Activated naive CD8-positive, alpha-beta T cell treated with anti-CD3 and anti-CD28 coated beads, Interleukin-2, amount 10 ng/mL, durations not matched to agents 7 days and 5 days (primary cell): ENCODE results near the gene PRR35. TPM values are rescaled to one million over a fixed set of nuclear protein-coding genes. Genes with fewer than 3 reads are reported as not detected.

Source experiments
- ATAC-seq: fragments of 150-1000 bp; cut with Tn5 transposase; one replicate; pipeline ENCODE4 v1.10.0; 2021; ENCODE audit warnings: low read depth, moderate library complexity
- POLR2A ChIA-PET: fragments of 350-600 bp; sonication (Branson Sonifier 250); formaldehyde crosslinking; loops from one replicate; lab custom pipeline; 2021; ENCODE audit warnings: antibody characterized with exemption; lab: Charles Lee
- DNase-seq: peaks from one replicate; pipeline ENCODE4 v3.0.0; 2021
- H3K27ac Mint-ChIP-seq: one replicate; pipeline ENCODE4 v1.8.0; 2022; ENCODE audit warnings: mild to moderate bottlenecking, mixed read lengths
- H3K27me3 Mint-ChIP-seq: one replicate; pipeline ENCODE4 v1.8.0; 2022; ENCODE audit warnings: mild to moderate bottlenecking, moderate library complexity, mixed read lengths
- H3K36me3 Mint-ChIP-seq: one replicate; pipeline ENCODE4 v1.8.0; 2021; ENCODE audit warnings: mild to moderate bottlenecking, mixed read lengths
- H3K4me1 Mint-ChIP-seq: one replicate; pipeline ENCODE4 v1.8.0; 2021; ENCODE audit warnings: mixed read lengths
- H3K4me3 Mint-ChIP-seq: one replicate; pipeline ENCODE4 v1.8.0; 2022; ENCODE audit warnings: mild to moderate bottlenecking, moderate library complexity, mixed read lengths
- H3K9me3 Mint-ChIP-seq: one replicate; pipeline ENCODE4 v1.8.0; 2021; ENCODE audit warnings: mixed read lengths
- total RNA-seq, 2 experiments: library from RNA; stranded (reverse); gene quantifications; one replicate each; pipeline ENCODE4 v1.2.3, GENCODE V29; 2021

The PRR35 gene
- not detected for total RNA-seq

DNA sequence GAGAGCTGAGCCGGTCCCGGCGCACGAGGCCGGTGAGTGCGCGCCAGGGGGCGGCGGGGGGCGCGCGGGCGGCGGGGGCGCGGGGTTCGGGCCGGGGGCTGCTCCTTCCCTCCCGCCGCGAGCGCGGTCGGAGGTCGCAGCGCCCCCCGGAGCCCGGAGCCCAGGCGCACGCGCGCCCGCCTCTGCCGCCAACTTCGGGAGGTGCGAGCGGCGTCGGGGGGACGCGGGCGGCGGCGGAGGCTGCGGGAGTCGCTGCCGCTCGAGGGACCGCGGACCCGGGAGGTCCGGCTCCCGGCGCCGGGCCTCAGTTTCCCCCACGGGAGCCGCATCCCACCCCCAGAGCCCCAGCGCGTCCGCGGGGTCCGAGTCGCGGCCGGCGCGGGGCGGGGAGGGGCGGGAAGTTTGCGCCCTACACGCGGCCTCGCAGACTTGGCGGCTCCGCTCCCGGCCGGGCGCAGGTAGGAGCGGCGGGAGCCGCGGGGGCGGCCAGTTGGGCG lies at the start of gene PRR35:
Gene PRR35, plus strand, starts transcription at position 191 of the 497 bp plus-strand sequence. CDS start 2,901 bp downstream, outside the sequence.
- Mint-ChIP-seq H3K4me1 (no peaks in the 10 kb centered on the region), H3K9me3 (no peaks in the 10 kb centered on the region), H3K27ac (no peak within 1 kb of the TSS), H3K4me3 (no peak within 1 kb of the TSS), H3K27me3 (peaks cover 9% of the 10 kb centered on the region), H3K36me3 (no peaks in the 10 kb centered on the region)
- POLR2A ChIA-PET: no interaction called here
- DNase-seq: no peak
- no peak for ATAC-seq

DNA sequence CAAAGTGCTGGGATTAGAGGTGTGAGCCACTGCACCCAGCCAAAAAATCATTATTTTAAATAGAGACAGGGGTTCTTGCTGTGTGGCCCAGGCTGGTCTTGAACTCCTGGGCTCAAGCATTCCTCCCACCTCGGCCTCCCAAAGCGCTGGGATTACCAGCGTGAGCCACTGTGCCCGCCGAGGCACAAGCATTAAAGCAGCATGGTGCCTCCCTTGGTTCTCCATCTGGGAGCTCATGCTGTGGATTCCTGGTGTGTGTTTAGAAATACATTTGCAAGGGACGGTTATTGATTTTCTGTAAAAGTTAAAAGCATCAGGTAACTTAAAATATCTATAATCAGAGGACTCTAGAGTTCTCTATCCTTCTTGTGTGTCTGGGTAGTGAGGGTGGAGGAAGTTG lies 47.4 kb upstream of the PRR35 start:
- Mint-ChIP-seq H3K4me1 (peaks cover 3% of the 10 kb centered on the region), H3K27me3 (no peaks in the 10 kb centered on the region), H3K4me3 (no peak overlapping the region), H3K27ac (no peak overlapping the region), H3K9me3 (no peaks in the 10 kb centered on the region), H3K36me3 (no peaks in the 10 kb centered on the region)
- no peak for DNase-seq
- POLR2A ChIA-PET: no interaction called here
- no peak for ATAC-seq

DNA sequence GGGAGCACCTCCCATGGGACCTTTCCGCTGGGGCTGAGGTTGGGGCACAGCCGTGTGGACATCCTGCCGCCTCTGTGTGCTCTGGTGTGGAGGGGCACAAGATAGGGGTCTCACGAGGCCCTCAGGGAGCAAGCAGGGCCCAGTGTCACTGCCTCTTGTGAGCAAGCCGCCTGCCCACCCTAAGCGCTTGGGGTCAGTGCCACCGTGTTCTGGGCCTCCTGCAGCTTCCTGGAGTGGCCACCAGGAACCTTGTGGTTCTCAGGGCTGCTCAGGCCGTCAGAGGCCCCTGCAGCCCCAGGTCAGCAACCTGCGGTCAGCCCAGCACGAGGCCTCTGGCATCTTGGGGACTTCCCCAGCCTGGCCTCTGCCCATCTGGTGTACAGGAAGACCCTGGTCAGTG lies 46.2 kb upstream of the PRR35 start:
- peaks cover 3% of the 10 kb centered on the region for H3K4me1 Mint-ChIP-seq
- ATAC-seq (no peak), DNase-seq (no peak)
- H3K9me3 Mint-ChIP-seq: no peaks in the 10 kb centered on the region
- no peaks in the 10 kb centered on the region for H3K27me3 Mint-ChIP-seq
- POLR2A ChIA-PET: no interaction called here
- H3K27ac Mint-ChIP-seq: no peak overlapping the region
- no peaks in the 10 kb centered on the region for H3K36me3 Mint-ChIP-seq
- H3K4me3 Mint-ChIP-seq: no peak overlapping the region

DNA sequence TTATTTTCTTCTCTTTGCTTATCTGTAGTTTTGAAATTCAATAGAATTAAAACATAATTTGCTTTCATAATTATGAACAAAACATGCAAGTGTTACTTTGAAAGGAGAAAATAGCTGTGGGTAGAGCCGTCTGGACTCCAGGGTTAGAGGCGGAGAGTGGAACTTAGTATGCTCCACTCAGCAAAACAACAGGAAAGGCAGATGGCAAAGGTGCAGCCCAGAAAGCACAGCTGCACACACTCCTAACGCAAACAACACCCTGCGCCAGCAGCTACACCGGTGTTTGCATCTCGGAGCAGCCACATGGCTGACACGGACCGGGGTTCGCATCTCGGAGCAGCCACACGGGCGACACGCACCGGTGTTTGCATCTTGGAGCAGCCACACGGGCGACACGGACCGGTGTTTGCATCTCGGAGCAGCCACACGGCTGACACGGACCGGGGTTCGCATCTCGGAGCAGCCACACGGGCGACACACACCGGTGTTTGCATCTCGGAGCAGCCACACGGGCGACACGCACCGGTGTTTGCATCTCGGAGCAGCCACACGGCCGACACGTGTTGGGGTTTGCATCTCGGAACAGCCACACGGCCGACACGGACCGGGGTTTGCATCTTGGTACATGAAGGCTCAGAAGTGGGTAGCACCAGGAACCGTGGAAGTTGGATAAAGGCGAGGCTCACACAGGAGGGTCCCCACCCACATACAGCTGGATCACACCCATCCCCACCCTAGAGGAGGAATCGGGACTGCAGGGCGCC lies 44.8 kb upstream of the PRR35 start:
- H3K36me3 Mint-ChIP-seq: no peaks in the 10 kb centered on the region
- ATAC-seq (no peak), DNase-seq (no peak)
- no peak overlapping the region for H3K4me3 Mint-ChIP-seq
- H3K27me3 Mint-ChIP-seq: no peaks in the 10 kb centered on the region
- H3K27ac Mint-ChIP-seq: no peak overlapping the region
- H3K4me1 Mint-ChIP-seq: no peaks in the 10 kb centered on the region
- H3K9me3 Mint-ChIP-seq: no peaks in the 10 kb centered on the region
- POLR2A ChIA-PET: no interaction called here

DNA sequence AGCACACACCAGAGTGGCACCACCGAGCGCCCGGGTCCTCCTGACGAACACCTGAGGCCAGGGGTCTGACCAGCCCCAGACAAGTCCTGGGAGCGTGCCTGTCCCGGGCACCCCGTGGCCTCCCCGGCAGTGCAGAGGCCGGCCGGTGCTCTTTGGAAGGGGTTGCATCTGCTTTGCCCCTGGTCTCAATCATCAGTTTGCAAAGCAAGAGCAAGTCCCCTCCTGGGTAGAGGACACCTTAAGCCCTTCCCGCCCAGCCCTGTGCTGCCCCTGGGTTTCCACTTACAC lies 44.3 kb upstream of the PRR35 start:
- ATAC-seq (no peak), DNase-seq (no peak)
- no peak overlapping the region for H3K4me3 Mint-ChIP-seq
- H3K9me3 Mint-ChIP-seq: no peaks in the 10 kb centered on the region
- H3K36me3 Mint-ChIP-seq: no peaks in the 10 kb centered on the region
- H3K27me3 Mint-ChIP-seq: no peaks in the 10 kb centered on the region
- POLR2A ChIA-PET: no interaction called here
- H3K4me1 Mint-ChIP-seq: no peaks in the 10 kb centered on the region
- no peak overlapping the region for H3K27ac Mint-ChIP-seq

DNA sequence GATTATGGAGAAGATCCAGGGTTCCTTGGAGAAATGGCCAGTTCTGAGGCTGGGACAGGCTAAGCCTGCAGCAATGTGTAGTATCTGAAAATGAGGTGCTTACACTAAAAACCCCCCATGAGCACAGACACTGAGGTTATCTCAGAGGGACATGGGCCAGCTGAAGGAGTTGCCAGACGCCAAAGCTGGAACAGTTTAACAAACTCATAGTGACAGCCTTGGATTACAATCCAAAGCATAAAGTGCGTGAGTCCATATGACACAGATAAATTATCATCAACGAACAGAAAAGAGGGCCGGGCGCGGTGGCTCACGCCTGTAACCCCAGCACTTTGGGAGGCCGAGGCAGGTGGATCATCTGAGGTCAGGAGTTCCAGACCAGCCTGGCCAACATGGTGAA lies 43.9 kb upstream of the PRR35 start:
- H3K27ac Mint-ChIP-seq: no peak overlapping the region
- POLR2A ChIA-PET: no interaction called here
- H3K4me3 Mint-ChIP-seq: no peak overlapping the region

DNA sequence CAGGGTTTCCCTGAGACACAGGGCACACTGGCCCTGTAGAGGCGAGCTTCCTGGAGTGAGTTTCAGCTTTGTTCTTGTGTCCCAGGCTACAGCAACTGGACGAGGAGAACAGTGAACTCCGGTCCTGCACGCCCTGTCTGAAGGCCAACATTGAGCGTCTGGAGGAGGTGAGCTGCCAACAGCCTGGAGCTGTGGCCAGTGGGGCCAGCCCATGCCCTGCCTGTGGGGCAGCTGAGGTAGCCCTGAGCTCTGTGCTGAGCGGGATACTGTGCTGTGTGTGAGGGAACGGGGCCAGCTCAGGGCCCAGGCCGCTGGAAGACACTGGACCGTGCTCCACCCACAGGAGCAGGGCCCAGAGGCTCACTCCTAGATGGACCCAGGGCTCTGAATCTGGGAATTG lies 41.3 kb upstream of the PRR35 start:
- H3K27me3 Mint-ChIP-seq: no peaks in the 10 kb centered on the region
- H3K4me1 Mint-ChIP-seq: no peaks in the 10 kb centered on the region
- no peaks in the 10 kb centered on the region for H3K36me3 Mint-ChIP-seq
- H3K4me3 Mint-ChIP-seq: no peak overlapping the region
- H3K9me3 Mint-ChIP-seq: no peaks in the 10 kb centered on the region
- ATAC-seq (no peak), DNase-seq (no peak)
- H3K27ac Mint-ChIP-seq: no peak overlapping the region
- POLR2A ChIA-PET: interaction anchor here (1.3 kb wide), 1 partner anchor 8 kb away, joined by 3 read pairs; the partner anchor contains the start of gene CAPN15

More for the DNA sequence above, 43.9 kb upstream of the PRR35 start:
- H3K4me1 Mint-ChIP-seq: no peaks in the 10 kb centered on the region
- H3K27me3 Mint-ChIP-seq: no peaks in the 10 kb centered on the region
- H3K9me3 Mint-ChIP-seq: no peaks in the 10 kb centered on the region
- DNase-seq (no peak), ATAC-seq (no peak)
- no peaks in the 10 kb centered on the region for H3K36me3 Mint-ChIP-seq

DNA sequence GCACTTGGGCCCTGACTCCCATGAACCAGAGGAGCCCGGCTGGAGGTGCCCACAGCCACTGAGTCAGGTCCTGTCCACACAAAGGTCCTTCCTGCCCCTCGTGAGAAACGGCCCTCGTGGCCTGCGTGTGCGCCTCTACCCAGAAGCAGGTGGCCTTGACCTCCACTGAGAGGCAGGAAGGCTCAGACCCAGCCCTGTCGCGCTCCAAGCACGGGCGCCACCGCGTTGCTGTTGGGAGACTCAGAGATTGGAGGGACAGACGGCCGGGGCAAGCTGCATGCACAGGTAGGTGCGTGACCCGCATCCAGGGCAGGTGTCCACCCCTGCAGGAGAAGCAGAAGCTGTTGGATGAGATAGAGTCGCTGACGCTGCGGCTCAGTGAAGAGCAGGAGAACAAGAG lies 40.8 kb upstream of the PRR35 start:
- POLR2A ChIA-PET: interaction anchor here (1.3 kb wide), 1 partner anchor 8 kb away, joined by 3 read pairs; the partner anchor contains the start of gene CAPN15
- no peaks in the 10 kb centered on the region for H3K36me3 Mint-ChIP-seq
- no peaks in the 10 kb centered on the region for H3K9me3 Mint-ChIP-seq
- ATAC-seq (no peak), DNase-seq (no peak)
- H3K27me3 Mint-ChIP-seq: no peaks in the 10 kb centered on the region
- H3K4me1 Mint-ChIP-seq: no peaks in the 10 kb centered on the region
- no peak overlapping the region for H3K4me3 Mint-ChIP-seq
- no peak overlapping the region for H3K27ac Mint-ChIP-seq

DNA sequence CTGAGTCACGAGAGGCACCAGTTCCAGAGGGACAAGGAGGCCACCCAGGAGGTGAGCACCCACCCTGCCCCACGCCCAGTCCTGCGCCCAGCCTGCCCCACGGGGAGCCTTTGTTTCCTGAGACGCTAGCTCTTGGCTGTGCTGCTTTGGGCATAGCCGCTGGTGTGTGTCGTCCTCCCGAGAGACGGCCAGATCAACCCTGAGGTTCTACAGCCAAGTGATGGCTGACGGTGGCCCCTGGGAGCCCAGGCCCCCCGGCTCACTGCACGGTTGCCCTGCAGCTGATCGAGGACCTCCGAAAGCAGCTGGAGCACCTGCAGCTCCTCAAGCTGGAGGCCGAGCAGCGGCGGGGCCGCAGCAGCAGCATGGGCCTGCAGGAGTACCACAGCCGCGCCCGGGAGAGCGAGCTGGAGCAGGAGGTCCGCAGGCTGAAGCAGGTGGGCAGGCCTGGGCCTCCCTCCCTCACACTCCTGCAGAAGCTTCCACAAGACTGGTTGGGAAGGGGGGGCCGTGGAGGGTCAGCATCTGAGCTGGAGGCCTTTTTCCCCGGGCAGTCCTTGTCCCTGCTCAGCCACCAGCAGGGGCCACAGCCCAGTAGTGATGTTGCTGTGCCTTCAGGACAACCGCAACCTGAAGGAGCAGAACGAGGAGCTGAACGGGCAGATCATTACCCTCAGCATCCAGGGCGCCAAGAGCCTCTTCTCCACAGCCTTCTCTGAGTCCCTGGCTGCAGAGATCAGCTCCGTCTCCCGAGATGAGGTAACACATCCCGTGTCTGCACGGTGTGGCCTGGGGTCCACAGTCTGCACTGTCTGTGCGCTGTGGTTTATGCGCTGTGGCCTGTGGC lies 40.1 kb upstream of the PRR35 start:
- DNase-seq (no peak), ATAC-seq (no peak)
- POLR2A ChIA-PET: interaction anchor here (1.0 kb wide), 1 partner anchor 8 kb away, joined by 3 read pairs; no protein-coding TSS in a partner anchor
- Mint-ChIP-seq H3K27ac (no peak overlapping the region), H3K4me1 (no peaks in the 10 kb centered on the region), H3K27me3 (no peaks in the 10 kb centered on the region), H3K36me3 (no peaks in the 10 kb centered on the region), H3K9me3 (no peaks in the 10 kb centered on the region), H3K4me3 (no peak overlapping the region)

DNA sequence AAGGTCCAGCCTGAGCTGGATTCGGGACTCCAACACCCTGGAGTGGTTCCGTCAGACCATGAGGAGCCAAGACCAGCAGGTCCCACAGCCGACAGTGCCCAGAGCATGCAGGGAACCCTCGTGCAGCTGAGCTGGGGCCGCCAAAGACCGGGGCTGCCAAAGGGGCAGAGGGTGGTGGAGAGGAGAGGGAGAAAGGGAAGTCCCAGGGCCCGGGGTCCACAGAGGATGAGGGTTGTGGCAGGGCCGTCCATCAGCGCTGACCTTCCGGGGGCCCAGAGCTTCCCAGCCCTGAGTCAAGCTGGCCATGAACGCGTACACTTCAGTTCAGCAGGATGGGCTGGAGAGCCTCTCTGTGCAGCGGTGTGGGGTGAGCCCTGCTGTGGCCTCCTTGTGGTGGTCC lies 39.3 kb upstream of the PRR35 start:
- no peaks in the 10 kb centered on the region for H3K9me3 Mint-ChIP-seq
- no peak overlapping the region for H3K4me3 Mint-ChIP-seq
- H3K27ac Mint-ChIP-seq: no peak overlapping the region
- peaks cover 2% of the 10 kb centered on the region for H3K36me3 Mint-ChIP-seq
- DNase-seq (no peak), ATAC-seq (no peak)
- peaks cover 6% of the 10 kb centered on the region for H3K4me1 Mint-ChIP-seq
- POLR2A ChIA-PET: interaction anchor here (1.0 kb wide), 1 partner anchor 8 kb away, joined by 3 read pairs; no protein-coding TSS in a partner anchor
- no peaks in the 10 kb centered on the region for H3K27me3 Mint-ChIP-seq

DNA sequence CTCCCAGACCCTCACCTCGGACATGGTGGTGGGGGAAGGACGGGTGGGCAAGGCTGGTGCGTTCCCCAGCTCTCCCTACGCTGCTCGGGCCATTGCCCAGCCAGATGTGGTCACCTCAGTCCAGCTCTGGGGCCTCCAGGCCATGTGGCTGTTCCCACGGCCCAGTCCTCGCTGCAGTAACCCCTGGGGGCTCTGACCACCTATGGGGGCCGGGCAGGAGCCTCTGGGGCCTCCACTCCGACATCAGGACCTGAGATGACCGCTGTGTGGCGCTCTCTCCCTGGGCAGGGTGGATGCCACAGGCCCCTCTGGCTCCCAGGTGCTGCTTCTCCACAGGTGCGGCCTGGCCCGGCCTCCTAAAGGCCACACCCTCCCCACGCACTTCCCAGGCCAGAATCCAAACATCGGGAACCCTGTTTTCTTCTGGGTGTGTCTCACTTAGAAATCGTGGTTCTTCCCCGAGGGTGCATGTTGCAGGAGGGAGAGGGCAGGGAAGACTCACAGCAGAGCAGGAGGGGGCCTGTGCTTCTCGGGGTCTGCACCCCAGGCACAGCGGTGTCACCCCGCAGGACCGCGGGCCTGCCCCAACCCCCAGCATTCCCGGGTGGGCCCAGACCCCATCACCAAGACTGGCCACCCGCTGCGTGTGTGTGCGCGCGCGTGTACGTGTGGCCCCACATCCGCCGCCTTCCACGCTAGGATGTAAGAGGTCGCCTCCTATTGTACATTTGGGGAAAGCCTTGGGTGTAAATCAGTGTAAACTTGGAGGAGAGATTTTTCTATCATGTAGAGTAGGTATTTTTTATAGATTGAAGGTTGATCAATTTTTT lies 38.6 kb upstream of the PRR35 start:
- ATAC-seq: no peak

DNA sequence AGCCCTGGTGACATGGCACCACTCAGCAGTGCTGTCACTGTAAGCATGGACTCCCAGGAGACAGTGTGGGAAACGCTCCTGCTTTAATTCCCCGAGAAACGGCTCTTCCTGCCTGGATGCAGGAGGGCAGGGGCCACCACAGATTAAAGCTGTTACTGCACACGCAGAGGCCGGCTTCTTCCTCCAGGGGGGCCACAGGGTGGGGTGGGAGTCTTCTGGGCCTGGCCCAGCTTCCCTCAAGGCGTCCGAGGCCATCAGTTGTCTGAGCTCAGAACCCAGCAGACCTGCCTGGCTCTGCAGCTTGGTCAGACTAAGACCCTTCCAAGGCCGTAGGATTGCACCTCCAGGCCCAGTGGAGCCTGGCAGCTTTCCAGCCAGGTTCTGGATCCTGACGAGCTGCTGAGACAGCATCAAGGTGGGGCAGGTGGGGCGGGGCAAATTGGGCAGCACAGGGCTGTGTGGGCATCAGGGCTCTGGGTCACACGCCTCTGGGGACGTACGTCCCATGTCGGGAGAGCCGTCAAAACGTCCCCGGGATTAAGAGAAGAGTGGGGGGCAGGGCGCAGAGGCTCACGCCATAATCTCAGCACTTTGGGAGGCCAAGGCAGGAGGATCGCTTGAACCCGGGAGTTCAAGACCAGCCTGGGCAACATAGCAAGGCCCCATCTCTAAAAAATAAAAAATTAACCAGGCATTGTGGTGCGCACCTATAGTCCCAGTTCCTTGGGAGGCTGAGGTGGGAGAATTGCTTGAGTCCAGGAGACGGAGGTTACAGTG lies 37.7 kb upstream of the PRR35 start:
- ATAC-seq (no peak), DNase-seq (no peak)
- Mint-ChIP-seq H3K4me3 (no peak overlapping the region), H3K27ac (no peak overlapping the region), H3K4me1 (peaks cover 9% of the 10 kb centered on the region), H3K9me3 (no peaks in the 10 kb centered on the region), H3K27me3 (no peaks in the 10 kb centered on the region), H3K36me3 (peaks cover 2% of the 10 kb centered on the region)
- POLR2A ChIA-PET: no interaction called here

More for the DNA sequence above, 38.6 kb upstream of the PRR35 start:
- H3K9me3 Mint-ChIP-seq: no peaks in the 10 kb centered on the region
- POLR2A ChIA-PET: no interaction called here
- H3K4me3 Mint-ChIP-seq: no peak overlapping the region
- H3K4me1 Mint-ChIP-seq: peaks cover 9% of the 10 kb centered on the region
- no peak overlapping the region for H3K27ac Mint-ChIP-seq
- H3K36me3 Mint-ChIP-seq: peaks cover 2% of the 10 kb centered on the region
- no peak for DNase-seq
- H3K27me3 Mint-ChIP-seq: no peaks in the 10 kb centered on the region
